H1 (cell line): ENCODE data around the gene TTL. TPM values are rescaled to one million over a fixed set of nuclear protein-coding genes. Genes with fewer than 3 reads are reported as not detected.

Experiments used
- CTCF ChIA-PET: fragments of 300-600 bp; sonication (Branson Sonifier 250); formaldehyde crosslinking; loops from one replicate; lab custom pipeline; 2021; ENCODE audit not compliant: partially characterized antibody; lab: Charles Lee
- POLR2A ChIA-PET: fragments of 300-600 bp; sonication (Branson Sonifier 250); formaldehyde crosslinking; loops from one replicate; lab custom pipeline; 2021; ENCODE audit warnings: inconsistent platforms; ENCODE audit not compliant: partially characterized antibody; lab: Charles Lee
- DNase-seq, 2 experiments: peaks; one replicate each; pipeline versions ENCODE4 v3.0.0 to v3.0.0-alpha.2; 2010 to 2022; ENCODE audit warnings: low spot score in 2 of 2, low read depth in 1 of 2, mixed read lengths in 1 of 2
- FAIRE-seq: peaks from 2 replicates; lab custom pipeline; 2011; peaks lifted over from hg19 to GRCh38; lab: Jason Lieb, UNC
- H2AFZ ChIP-seq: 2 replicates; pipeline ENCODE4 v1.8.1; 2012; ENCODE audit warnings: low read length, inconsistent platforms
- H2AK5ac ChIP-seq: 2 replicates; pipeline ENCODE4 v1.6.1; 2013; ENCODE audit warnings: low read depth, low read length
- H2BK120ac ChIP-seq: replicated peaks from 2 replicates; pipeline ENCODE3; 2013; ENCODE audit warnings: low read depth, low read length, inconsistent platforms
- H2BK12ac ChIP-seq: 2 replicates; pipeline ENCODE4 v1.6.1; 2013; ENCODE audit warnings: low read depth, low read length
- H2BK15ac ChIP-seq: 2 replicates; pipeline ENCODE4 v1.6.1; 2013; ENCODE audit warnings: low read length
- H2BK20ac ChIP-seq: 2 replicates; pipeline ENCODE4 v1.6.1; 2013; ENCODE audit warnings: low read length
- H2BK5ac ChIP-seq: 2 replicates; pipeline ENCODE4 v1.6.1; 2013; ENCODE audit warnings: low read depth, low read length
- H3K14ac ChIP-seq: 2 replicates; pipeline ENCODE4 v1.6.1; 2013; ENCODE audit warnings: inconsistent platforms; ENCODE audit not compliant: insufficient read length
- H3K18ac ChIP-seq: 2 replicates; pipeline ENCODE4 v1.6.1; 2013; ENCODE audit warnings: low read length; ENCODE audit errors: extremely low read depth
- H3K23ac ChIP-seq: 2 replicates; pipeline ENCODE4 v1.6.1; 2013; ENCODE audit warnings: inconsistent platforms; ENCODE audit not compliant: insufficient read length
- H3K23me2 ChIP-seq: 2 replicates; pipeline ENCODE4 v1.6.1; 2013; ENCODE audit warnings: low read depth, low read length
- H3K27ac ChIP-seq: 2 replicates; pipeline ENCODE4 v1.6.1; 2011; ENCODE audit warnings: low read depth, low read length, inconsistent platforms
- H3K27me3 ChIP-seq, 4 experiments: replicated peaks in 1 of 4; 1 replicate in 1 of 4; 2 replicates in 3 of 4; pipeline versions ENCODE4 v1.6.1 to v1.8.1; 2011 to 2013; ENCODE audit warnings: low read length in 3 of 4, mild to moderate bottlenecking in 3 of 4, inconsistent platforms in 2 of 4, mixed read lengths in 2 of 4, moderate library complexity in 1 of 4; ENCODE audit not compliant: control insufficient read depth in 3 of 4, insufficient read depth in 3 of 4; ENCODE audit errors: extremely low read depth in 1 of 4
- H3K36me3 ChIP-seq, 4 experiments: 2 replicates each; pipeline versions ENCODE4 v1.6.1 to v1.8.1; 2011 to 2013; ENCODE audit warnings: mild to moderate bottlenecking in 4 of 4, low read length in 3 of 4, moderate library complexity in 2 of 4, control low read depth in 1 of 4, inconsistent platforms in 1 of 4; ENCODE audit not compliant: insufficient read depth in 4 of 4, control insufficient read depth in 2 of 4
- H3K4ac ChIP-seq: replicated peaks from 2 replicates; pipeline ENCODE3; 2013; ENCODE audit warnings: low read length, low read depth, mixed read lengths, inconsistent platforms; ENCODE audit not compliant: insufficient read length
- H3K4me1 ChIP-seq, 4 experiments: replicated peaks in 1 of 4; 1 replicate in 1 of 4; 2 replicates in 3 of 4; pipeline versions ENCODE4 v1.6.1 to v1.8.1; 2011 to 2013; ENCODE audit warnings: low read length in 3 of 4, inconsistent platforms in 2 of 4, mixed read lengths in 1 of 4; ENCODE audit not compliant: insufficient read depth in 4 of 4, control insufficient read depth in 3 of 4
- H3K4me2 ChIP-seq, 2 experiments: 2 replicates each; pipeline versions ENCODE4 v1.6.1 to v1.8.1; 2011 to 2013; ENCODE audit warnings: low read depth in 2 of 2, low read length in 2 of 2, control low read depth in 1 of 2, inconsistent platforms in 1 of 2, mild to moderate bottlenecking in 1 of 2; ENCODE audit not compliant: insufficient read depth in 1 of 2
- H3K4me3 ChIP-seq, 4 experiments: fragments of 200-600, 300-600 bp in 1 of 4; sonication (generic), shearing (Covaris generic), sonication (Bioruptor Twin) in 1 of 4; 2 replicates each; pipeline versions ENCODE4 v1.5.1 to v1.8.1; 2011 to 2016; ENCODE audit warnings: low read length in 4 of 4, low read depth in 3 of 4, control low read depth in 2 of 4, inconsistent platforms in 2 of 4, mild to moderate bottlenecking in 2 of 4, mixed read lengths in 1 of 4, moderate library complexity in 1 of 4; ENCODE audit not compliant: insufficient read depth in 2 of 4; ENCODE audit errors: extremely low read depth in 1 of 4
- H3K56ac ChIP-seq: replicated peaks from 2 replicates; pipeline ENCODE3; 2013; ENCODE audit warnings: low read depth, mild to moderate bottlenecking, mixed read lengths, low read length, inconsistent platforms; ENCODE audit not compliant: insufficient read length
- H3K79me1 ChIP-seq: 2 replicates; pipeline ENCODE4 v1.6.1; 2013; ENCODE audit warnings: low read depth, low read length, control low read depth
- H3K79me2 ChIP-seq, 2 experiments: 2 replicates each; pipeline versions ENCODE4 v1.6.1 to v1.8.1; 2012 to 2013; ENCODE audit warnings: low read length in 2 of 2, mild to moderate bottlenecking in 2 of 2, inconsistent platforms in 1 of 2; ENCODE audit not compliant: insufficient read depth in 2 of 2, control insufficient read depth in 1 of 2
- H3K9ac ChIP-seq, 4 experiments: replicated peaks in 1 of 4; 1 replicate in 1 of 4; 2 replicates in 3 of 4; pipeline versions ENCODE4 v1.6.1 to v1.8.1; 2011 to 2013; ENCODE audit warnings: low read depth in 3 of 4, low read length in 3 of 4, control low read depth in 2 of 4, mild to moderate bottlenecking in 2 of 4, moderate library complexity in 2 of 4, inconsistent platforms in 1 of 4; ENCODE audit errors: extremely low read depth in 1 of 4
- H3K9me3 ChIP-seq, 2 experiments: 2 replicates each; pipeline versions ENCODE4 v1.6.1 to v1.8.1; 2012 to 2013; ENCODE audit warnings: mild to moderate bottlenecking in 2 of 2, moderate library complexity in 2 of 2, control low read depth in 1 of 2, inconsistent platforms in 1 of 2, low read depth in 1 of 2, low read length in 1 of 2, mixed read lengths in 1 of 2; ENCODE audit not compliant: insufficient read depth in 2 of 2
- H4K20me1 ChIP-seq, 2 experiments: replicated peaks in 1 of 2; 2 replicates each; pipeline versions ENCODE3 to v1.8.1; 2011 to 2013; ENCODE audit warnings: inconsistent platforms in 2 of 2, low read length in 2 of 2, mild to moderate bottlenecking in 1 of 2; ENCODE audit not compliant: insufficient read depth in 2 of 2, control insufficient read depth in 1 of 2
- H4K5ac ChIP-seq: 2 replicates; pipeline ENCODE4 v1.6.1; 2013; ENCODE audit warnings: low read length, low read depth, mixed read lengths, inconsistent platforms; ENCODE audit not compliant: insufficient read length
- H4K8ac ChIP-seq: 2 replicates; pipeline ENCODE4 v1.8.0; 2013; ENCODE audit warnings: mild to moderate bottlenecking, moderate library complexity, low read length, inconsistent platforms; ENCODE audit not compliant: insufficient read depth; ENCODE audit errors: extremely low read depth
- H4K91ac ChIP-seq: replicated peaks from 2 replicates; pipeline ENCODE3; 2013; ENCODE audit warnings: low read length, mixed read lengths, inconsistent platforms; ENCODE audit not compliant: insufficient read length
- CHD1 ChIP-seq: IDR thresholded peaks from 2 replicates; pipeline ENCODE4 v1.6.1; 2012; ENCODE audit warnings: low read depth, low read length, improper control_type of control experiment
- NANOG ChIP-seq: IDR thresholded peaks from 2 replicates; pipeline ENCODE4 v1.6.1; 2011; ENCODE audit warnings: low read length, low read depth, mild to moderate bottlenecking, inconsistent platforms; ENCODE audit not compliant: insufficient read depth, poor library complexity, severe bottlenecking
- WGBS, 2 experiments: shearing (Covaris generic) in 1 of 2; methylation state at CpG; one replicate each; pipeline versions ENCODE4 v1.1.6 to v1.1.7; 2013 to 2015; ENCODE audit warnings: low lambda C conversion rate in 2 of 2, mixed read lengths in 2 of 2, inconsistent platforms in 1 of 2, low coverage in 1 of 2, missing lambda C conversion rate in 1 of 2; ENCODE audit not compliant: insufficient replicate concordance in 2 of 2, insufficient coverage in 1 of 2, insufficient read length in 1 of 2; ENCODE audit errors: extremely low coverage in 1 of 2, missing lambda C conversion rate in 1 of 2; 5-methylcytosine and 5-hydroxymethylcytosine counted together
- polyA plus RNA-seq, 7 experiments: library from polyadenylated mRNA; depleted of rRNA in 3 of 7; stranded (reverse) in 5 of 7; unstranded in 2 of 7; fragments of >200 nt in 5 of 7; fragments of 200-250 nt in 2 of 7; gene quantifications; 1 replicate in 5 of 7; 2 replicates in 1 of 7; 4 replicates in 1 of 7; pipeline versions ENCODE4 v1.2.1 to v1.2.3, GENCODE V29; 2011 to 2013; ENCODE audit warnings: missing spikeins in 2 of 7, mixed read lengths in 2 of 7
- total RNA-seq: library from RNA; stranded (reverse); fragmentation: NEBNext Ultra II Directional; extraction: Animal tissue kit (Norgen Biotek cat#: 25700); gene quantifications from 2 replicates; pipeline ENCODE4 v1.2.1, GENCODE V29; 2021
- TF ChIP-seq, protein P1 (sequence below): IDR thresholded peaks from 2 replicates; pipeline ENCODE4 v1.6.1; 2011; ENCODE audit warnings: low read depth, mild to moderate bottlenecking, low read length; ENCODE audit not compliant: insufficient read depth

The TTL gene
- total and polyA plus RNA-seq, 2 of the 8 experiments (the other 6 are each of a cell fraction or from before 2014, with no cell fraction given) = 17.5 to 57.1 TPM

DNA sequence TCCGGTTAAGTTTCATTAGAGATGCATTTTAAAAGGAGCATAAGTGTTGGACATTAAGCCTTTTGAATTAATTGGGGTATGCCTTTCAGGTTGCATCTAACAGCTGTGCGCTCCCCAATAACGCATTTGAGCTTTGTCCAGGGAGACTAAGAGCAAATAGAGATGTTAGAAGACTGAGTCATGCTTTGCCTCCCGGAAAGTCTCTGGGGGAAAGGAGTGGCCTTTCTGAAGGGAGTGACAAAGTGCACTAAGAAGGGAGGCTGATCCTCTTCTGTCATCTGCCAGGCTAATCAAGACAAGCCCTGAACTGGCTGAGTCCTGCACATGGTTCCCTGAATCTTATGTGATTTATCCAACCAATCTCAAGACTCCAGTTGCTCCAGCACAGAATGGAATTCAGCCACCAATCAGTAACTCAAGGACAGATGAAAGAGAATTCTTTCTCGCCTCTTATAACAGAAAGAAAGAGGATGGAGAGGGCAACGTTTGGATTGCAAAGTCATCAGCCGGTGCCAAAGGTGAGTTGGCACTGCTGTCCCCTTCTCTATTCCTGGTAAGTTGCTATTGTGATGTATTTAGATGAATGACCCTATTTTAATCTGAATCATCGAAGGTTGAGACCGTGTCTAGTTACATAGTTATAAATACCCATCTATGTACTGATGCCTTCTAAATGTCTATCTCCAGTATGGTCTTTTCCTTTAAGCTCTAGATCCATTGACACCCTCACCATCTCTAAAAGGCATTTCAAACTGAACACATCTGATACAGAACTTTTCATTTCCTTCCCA is 12.1 kb downstream of the TTL start:
- H3K27ac ChIP-seq = no peak overlapping the region
- CTCF ChIA-PET = interaction anchor here (0.5 to 3.7 kb wide), 10 partner anchors 10 to 372 kb away, joined by 3 to 11 read pairs (median 4); partner anchors contain the start of gene RGPD8
- POLR2A ChIA-PET = interaction anchor here (0.6 to 1.5 kb wide), 4 partner anchors 11 to 152 kb away, joined by 3 read pairs; no protein-coding TSS in a partner anchor

More for the DNA sequence above, 12.1 kb downstream of the TTL start:
- Histone ChIP-seq H2BK20ac (no peak overlapping the region), H3K56ac (no peak overlapping the region), H3K23ac (no peak overlapping the region), H4K8ac (no peak overlapping the region), H3K36me3 (peaks cover 0 to 8% (median 3%) of the 10 kb centered on the region in 4 experiments; a peak in 4 of 8 replicates), H3K18ac (no peak overlapping the region), H4K5ac (no peak overlapping the region), H4K91ac (no peak overlapping the region), H3K79me1 (no peaks in the 10 kb centered on the region), H3K27me3 (no peaks in the 10 kb centered on the region), H3K23me2 (no peaks in the 10 kb centered on the region), H3K4me2 (no peak overlapping the region), H2AK5ac (no peak overlapping the region), H3K79me2 (no peaks in the 10 kb centered on the region), H2BK15ac (no peak overlapping the region), H2BK120ac (no peak overlapping the region), H3K9ac (no peak overlapping the region), H3K4ac (no peak overlapping the region), H3K9me3 (no peaks in the 10 kb centered on the region), H4K20me1 (no peaks in the 10 kb centered on the region), H3K14ac (no peak overlapping the region), H2BK12ac (no peak overlapping the region), H3K4me3 (no peak overlapping the region), H3K4me1 (peaks cover 0 to 4% (median 0%) of the 10 kb centered on the region in 4 experiments; a peak in 1 of 7 replicates), H2AFZ (no peak overlapping the region), H2BK5ac (no peak overlapping the region)
- DNase-seq (no peak), FAIRE-seq (no peak)
- WGBS, 2 experiments = 87% methylated on average over 9 of the region's 9 CpGs; no CpG with 5 or more reads in 1 of the 2 experiments
- TF ChIP-seq NANOG (no peak), CHD1 (no peak)
- TF ChIP-seq, protein P1, sequence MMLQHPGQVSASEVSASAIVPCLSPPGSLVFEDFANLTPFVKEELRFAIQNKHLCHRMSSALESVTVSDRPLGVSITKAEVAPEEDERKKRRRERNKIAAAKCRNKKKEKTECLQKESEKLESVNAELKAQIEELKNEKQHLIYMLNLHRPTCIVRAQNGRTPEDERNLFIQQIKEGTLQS = no peak
